GM21529 (cell line): ENCODE results near the gene B3GNT4.
"Not testable (repeated sequence)": the region's sequence is repeated elsewhere in the genome, so short reads cannot be mapped to it uniquely, and the experiment has no call there.

Experiments used
- ATAC-seq: cut with Tn5 transposase; IDR thresholded peaks from one replicate; pipeline ENCODE4 v1.9.1; 2021; ENCODE audit not compliant: unreplicated experiment

The B3GNT4 gene

GRCh38 chr12:122208073-122208820, 4.7 kb downstream of the B3GNT4 start:
- ATAC-seq = no peak

GRCh38 chr12:122215771-122216170, 12.3 kb downstream of the B3GNT4 start:
- ATAC-seq = no peak

GRCh38 chr12:122216445-122216844, 12.9 kb downstream of the B3GNT4 start:
- ATAC-seq = no peak

- ATAC-seq = peak; percentile 93
Measured at GRCh38 chr12:122225683-122226365, 22.3 kb downstream of the B3GNT4 start, which contains the start of gene DIABLO. Gene DIABLO (minus strand): TSS chr12:122226052. CDS start chr12:122226014, 38 bp downstream.

GRCh38 chr12:122226366-122227125, 23.0 kb downstream of the B3GNT4 start:
- ATAC-seq = peak; percentile 42

- ATAC-seq = no peak
Measured at GRCh38 chr12:122227341-122227740, 23.8 kb downstream of the B3GNT4 start.

- ATAC-seq = no peak
Measured at GRCh38 chr12:122228092-122228491, 24.6 kb downstream of the B3GNT4 start.

- no peak for ATAC-seq
Measured at GRCh38 chr12:122230798-122231197, 27.3 kb downstream of the B3GNT4 start.

GRCh38 chr12:122232691-122233090, 29.2 kb downstream of the B3GNT4 start:
- no peak for ATAC-seq

- no peak for ATAC-seq
Measured at GRCh38 chr12:122235741-122236140, 32.2 kb downstream of the B3GNT4 start.

- ATAC-seq = no peak
Measured at GRCh38 chr12:122238861-122239260, 35.4 kb downstream of the B3GNT4 start.

GRCh38 chr12:122243965-122244364, 40.5 kb downstream of the B3GNT4 start:
- ATAC-seq = no peak

GRCh38 chr12:122244565-122245371, 41.3 kb downstream of the B3GNT4 start:
- no peak for ATAC-seq

GRCh38 chr12:122245553-122245952, 42.0 kb downstream of the B3GNT4 start:
- ATAC-seq = no peak

- ATAC-seq = no peak
Measured at GRCh38 chr12:122250047-122250446, 46.5 kb downstream of the B3GNT4 start.

- no peak for ATAC-seq
Measured at GRCh38 chr12:122250536-122250935, 47.0 kb downstream of the B3GNT4 start.

GRCh38 chr12:122258462-122258861, 55.0 kb downstream of the B3GNT4 start:
- not testable (repeated sequence) for ATAC-seq
